Articular chondrocyte of knee joint (primary cell): ENCODE results near the gene DNASE1L2. TPM values are rescaled to one million over a fixed set of nuclear protein-coding genes. Genes with fewer than 3 reads are reported as not detected.

Experiments
- small RNA-seq: library from RNA; depleted of rRNA; stranded (forward); fragments of <200 nt; gene quantifications from one replicate; pipeline ENCODE3, GENCODE V24; 2012
- total RNA-seq: library from RNA; depleted of rRNA; stranded (reverse); fragments of >200 nt; gene quantifications from 2 replicates; pipeline ENCODE4 v1.2.3, GENCODE V29; 2012

The DNASE1L2 gene
- total RNA-seq: 0.22 and 0.26 TPM in 2 replicates

GRCh38 chr16:2236337-2237101 lies at the start of gene DNASE1L2:
TSS of gene DNASE1L2 (plus strand) at chr16:2236444. CDS start at chr16:2236817, 373 bp downstream.

GRCh38 chr16:2196162-2196980 lies 39.9 kb upstream of the DNASE1L2 start, which contains the start of gene CASKIN1:
TSS of gene CASKIN1 (minus strand) at chr16:2196605. CDS start at chr16:2196432, 173 bp downstream.

GRCh38 chr16:2205104-2205966 lies 30.9 kb upstream of the DNASE1L2 start, which contains the start of gene MLST8:
TSS of gene MLST8 (plus strand) at chr16:2205454. CDS start at chr16:2206086, 632 bp downstream.

GRCh38 chr16:2210386-2211365 lies 25.6 kb upstream of the DNASE1L2 start, which contains the start of gene BRICD5:
TSS of gene BRICD5 (minus strand) at chr16:2210863. CDS start at chr16:2210833, 30 bp downstream.

GRCh38 chr16:2214719-2214968 lies 21.6 kb upstream of the DNASE1L2 start, which contains the start of gene PGP:
TSS of gene PGP (minus strand) at chr16:2214840. CDS start at chr16:2214777, 63 bp downstream.

GRCh38 chr16:2223221-2223941 lies 12.9 kb upstream of the DNASE1L2 start, which contains the start of gene E4F1:
TSS of gene E4F1 (plus strand) at chr16:2223591. CDS start at chr16:2223614, 23 bp downstream.

GRCh38 chr16:2251296-2252111 lies 15.3 kb downstream of the DNASE1L2 start, which contains the start of gene ECI1:
TSS of gene ECI1 (minus strand) at chr16:2251587. CDS start at chr16:2251566, 21 bp downstream.

GRCh38 chr16:2267913-2268666 lies 31.8 kb downstream of the DNASE1L2 start, which contains the start of gene RNPS1:
TSS of gene RNPS1 (minus strand) at chr16:2268126. CDS start at chr16:2264643, 3,483 bp downstream.

Small RNAs within 50 kb of the gene (small RNA-seq; reads per million reads assigned to genes)
- gene MIR3677 (0.61 reads per million, percentile 20 among the genes with 10 or more reads in this experiment), gene MIR4717 (not detected)

Other genes with a start within 250 kb of the DNASE1L2 start
- gene SYNGR3, start 246.5 kb upstream of the DNASE1L2 start, total RNA-seq: 0.26 and 0.76 TPM in 2 replicates
- 13.7 and 15.0 TPM in 2 replicates for gene ZNF598, start 226.6 kb upstream of the DNASE1L2 start, total RNA-seq
- 0.39 and 0.65 TPM in 2 replicates for gene NPW, start 216.7 kb upstream of the DNASE1L2 start, total RNA-seq
- gene NHERF2, start 209.5 kb upstream of the DNASE1L2 start, total RNA-seq: 24.3 and 40.4 TPM in 2 replicates
- 15.5 and 16.2 TPM in 2 replicates for gene NTHL1, start 188.6 kb upstream of the DNASE1L2 start, total RNA-seq
- gene TSC2, start 188.5 kb upstream of the DNASE1L2 start, total RNA-seq: 49.2 and 59.6 TPM in 2 replicates
- 95.7 and 99.2 TPM in 2 replicates for gene PKD1, start 100.5 kb upstream of the DNASE1L2 start, total RNA-seq
- gene RAB26, start 87.8 kb upstream of the DNASE1L2 start, total RNA-seq: 0.65 and 0.86 TPM in 2 replicates
- 39.1 and 48.7 TPM in 2 replicates for gene TRAF7, start 80.7 kb upstream of the DNASE1L2 start, total RNA-seq
- under 0.01 TPM in 2 replicates for gene CASKIN1, start 39.8 kb upstream of the DNASE1L2 start, total RNA-seq
- 28.4 and 34.1 TPM in 2 replicates for gene MLST8, start 31.0 kb upstream of the DNASE1L2 start, total RNA-seq
- 0.22 and 0.91 TPM in 2 replicates for gene BRICD5, start 25.6 kb upstream of the DNASE1L2 start, total RNA-seq
- 5.7 and 6.1 TPM in 2 replicates for gene PGP, start 21.6 kb upstream of the DNASE1L2 start, total RNA-seq
- gene E4F1, start 12.9 kb upstream of the DNASE1L2 start, total RNA-seq: 16.1 and 18.6 TPM in 2 replicates
- gene ECI1, start 15.1 kb downstream of the DNASE1L2 start, total RNA-seq: 27.0 and 32.5 TPM in 2 replicates
- gene RNPS1, start 31.7 kb downstream of the DNASE1L2 start, total RNA-seq: 69.3 and 85.8 TPM in 2 replicates
- 1.6 and 2.5 TPM in 2 replicates for gene ABCA3, start 104.3 kb downstream of the DNASE1L2 start, total RNA-seq
- gene CCNF, start 193.0 kb downstream of the DNASE1L2 start, total RNA-seq: 9.9 and 11.9 TPM in 2 replicates
- gene TEDC2, start 223.7 kb downstream of the DNASE1L2 start, total RNA-seq: 1.8 TPM in 2 replicates
- gene NTN3, start 234.9 kb downstream of the DNASE1L2 start, total RNA-seq: 0.13 and 0.76 TPM in 2 replicates
- 14.3 and 17.1 TPM in 2 replicates for gene TBC1D24, start 238.7 kb downstream of the DNASE1L2 start, total RNA-seq